Activated B cell treated with CpG ODN at 0.5 μM for 24 hours (primary cell): Measurements from ENCODE around the gene APOL3. TPM values are rescaled to one million over a fixed set of nuclear protein-coding genes. Genes with fewer than 3 reads are reported as not detected.
"Not testable (repeated sequence)": the region's sequence is repeated elsewhere in the genome, so short reads cannot be mapped to it uniquely, and the experiment has no call there.

ENCODE experiments used
- ATAC-seq: fragments of 200-7000 bp; cut with Tn5 transposase; one replicate; pipeline ENCODE4 v1.10.0; 2021; ENCODE audit warnings: low read depth, mild to moderate bottlenecking, moderate library complexity
- CTCF ChIA-PET: fragments of 350-600 bp; sonication (Branson Sonifier 250); formaldehyde crosslinking; loops from one replicate; lab custom pipeline; 2021; ENCODE audit warnings: antibody characterized with exemption; lab: Charles Lee
- POLR2A ChIA-PET: fragments of 350-600 bp; sonication (Branson Sonifier 250); formaldehyde crosslinking; loops from one replicate; lab custom pipeline; 2021; ENCODE audit warnings: antibody characterized with exemption; lab: Charles Lee
- DNase-seq: peaks from one replicate; pipeline ENCODE4 v3.0.0; 2022
- H3K27ac Mint-ChIP-seq: one replicate; pipeline ENCODE4 v1.8.0; 2020; ENCODE audit warnings: mixed read lengths
- H3K27me3 Mint-ChIP-seq: one replicate; pipeline ENCODE4 v1.8.0; 2021; ENCODE audit warnings: mixed read lengths
- H3K36me3 Mint-ChIP-seq: one replicate; pipeline ENCODE4 v1.8.0; 2021; ENCODE audit warnings: low read depth, mixed read lengths
- H3K4me1 Mint-ChIP-seq: one replicate; pipeline ENCODE4 v1.8.0; 2021; ENCODE audit warnings: mixed read lengths
- H3K4me3 Mint-ChIP-seq: one replicate; pipeline ENCODE4 v1.8.0; 2020; ENCODE audit warnings: mild to moderate bottlenecking, mixed read lengths
- H3K9me3 Mint-ChIP-seq: one replicate; pipeline ENCODE4 v1.8.0; 2020; ENCODE audit warnings: mixed read lengths
- CTCF ChIP-seq: fragments of 200-600 bp; IDR thresholded peaks from one replicate; pipeline ENCODE4 v1.8.0; 2022; ENCODE audit warnings: antibody characterized with exemption, mild to moderate bottlenecking
- intact Hi-C: fragments of 100-400 bp; cut with micrococcal nuclease; formaldehyde crosslinking; loops from one replicate; pipeline ENCODE4 v1.15.1; 2024
- total RNA-seq: library from RNA; stranded (reverse); gene quantifications from 2 replicates; pipeline ENCODE4 v1.2.3, GENCODE V29; 2022

The APOL3 gene
- total RNA-seq, 1 donor from 2014 or later: 38.4 TPM

- Mint-ChIP-seq H3K4me1 (peaks cover 49% of the 10 kb centered on the region), H3K4me3 (no peak overlapping the region), H3K27me3 (no peaks in the 10 kb centered on the region), H3K27ac (no peak overlapping the region), H3K36me3 (peaks cover 53% of the 10 kb centered on the region), H3K9me3 (no peaks in the 10 kb centered on the region)
- ChIA-PET CTCF (interaction anchor here (1.0 to 1.7 kb wide), 2 partner anchors 9 to 27 kb away, joined by 3 to 6 read pairs; no protein-coding TSS in a partner anchor), POLR2A (interaction anchor here (0.9 kb wide), 1 partner anchor 7 kb away, joined by 3 read pairs; no protein-coding TSS in a partner anchor)
- ATAC-seq (no peak), DNase-seq (no peak)
- intact Hi-C loops: no loop called here
- TF ChIP-seq CTCF: no peak
Observed at GRCh38 chr22:36153501-36154422, 6.8 kb downstream of the APOL3 start.

- H3K27ac Mint-ChIP-seq, intact Hi-C loops, H3K9me3 Mint-ChIP-seq, H3K4me3 Mint-ChIP-seq, H3K27me3 Mint-ChIP-seq, DNase-seq, ATAC-seq: not testable (repeated sequence)
- POLR2A ChIA-PET: interaction anchor here (0.9 kb wide), 1 partner anchor 8 kb away, joined by 3 read pairs; no protein-coding TSS in a partner anchor
- CTCF ChIA-PET: interaction anchor here (1.0 to 1.7 kb wide), 2 partner anchors 9 to 28 kb away, joined by 3 to 6 read pairs; no protein-coding TSS in a partner anchor
- H3K36me3 Mint-ChIP-seq: peaks cover 63% of the 10 kb centered on the region
- peaks cover 40% of the 10 kb centered on the region for H3K4me1 Mint-ChIP-seq
Observed at GRCh38 chr22:36152821-36153220, 7.7 kb downstream of the APOL3 start.

- DNase-seq: no peak
- H3K27ac Mint-ChIP-seq: no peak overlapping the region
- no peak for ATAC-seq
- ChIA-PET CTCF (interaction anchor here (0.6 to 1.0 kb wide), 3 partner anchors 13 to 725 kb away, joined by 3 read pairs; no protein-coding TSS in a partner anchor), POLR2A (no interaction called here)
- intact Hi-C loops: no loop called here
- H3K4me3 Mint-ChIP-seq: no peak overlapping the region
- no peaks in the 10 kb centered on the region for H3K9me3 Mint-ChIP-seq
- no peaks in the 10 kb centered on the region for H3K27me3 Mint-ChIP-seq
- peaks cover 33% of the 10 kb centered on the region for H3K4me1 Mint-ChIP-seq
- no peak for TF ChIP-seq CTCF
- peaks cover 70% of the 10 kb centered on the region for H3K36me3 Mint-ChIP-seq
Observed at GRCh38 chr22:36152088-36152487, 8.5 kb downstream of the APOL3 start.

GRCh38 chr22:36151006-36151595, 9.5 kb downstream of the APOL3 start:
- peak overlapping the region; percentile 18 for H3K27ac Mint-ChIP-seq
- TF ChIP-seq CTCF: no peak
- ATAC-seq (no peak), DNase-seq (no peak)
- H3K9me3 Mint-ChIP-seq: no peaks in the 10 kb centered on the region
- POLR2A ChIA-PET: interaction anchor here (0.7 kb wide), 1 partner anchor 830 kb away, joined by 3 read pairs; no protein-coding TSS in a partner anchor
- H3K4me1 Mint-ChIP-seq: peaks cover 24% of the 10 kb centered on the region
- intact Hi-C loops: no loop called here
- no peak overlapping the region for H3K4me3 Mint-ChIP-seq
- H3K27me3 Mint-ChIP-seq: no peaks in the 10 kb centered on the region
- peaks cover 75% of the 10 kb centered on the region for H3K36me3 Mint-ChIP-seq
- CTCF ChIA-PET: interaction anchor here (0.8 to 1.0 kb wide), 3 partner anchors 14 to 336 kb away, joined by 3 read pairs; no protein-coding TSS in a partner anchor

- Mint-ChIP-seq H3K9me3 (no peaks in the 10 kb centered on the region), H3K27me3 (no peaks in the 10 kb centered on the region), H3K27ac (no peak overlapping the region), H3K4me1 (peaks cover 13% of the 10 kb centered on the region), H3K4me3 (no peak overlapping the region), H3K36me3 (peaks cover 81% of the 10 kb centered on the region)
- POLR2A ChIA-PET: no interaction called here
- intact Hi-C loops: no loop called here
- DNase-seq (no peak), ATAC-seq (no peak)
- TF ChIP-seq CTCF: no peak
- CTCF ChIA-PET: interaction anchor here (5.4 kb wide), 1 partner anchor 29 kb away, joined by 70 read pairs; no protein-coding TSS in a partner anchor
Observed at GRCh38 chr22:36149441-36149840, 11.1 kb downstream of the APOL3 start.
